ENCODE results near the gene SMIM44. TPM values are rescaled to one million over a fixed set of nuclear protein-coding genes. Genes with fewer than 3 reads are reported as not detected.
A peak's percentile ranks its signal among the peaks of the same experiment; 100 is the strongest.

SMIM44 gene
- total RNA-seq, 1 experiment from 2014 or later, result not detected

DNA sequence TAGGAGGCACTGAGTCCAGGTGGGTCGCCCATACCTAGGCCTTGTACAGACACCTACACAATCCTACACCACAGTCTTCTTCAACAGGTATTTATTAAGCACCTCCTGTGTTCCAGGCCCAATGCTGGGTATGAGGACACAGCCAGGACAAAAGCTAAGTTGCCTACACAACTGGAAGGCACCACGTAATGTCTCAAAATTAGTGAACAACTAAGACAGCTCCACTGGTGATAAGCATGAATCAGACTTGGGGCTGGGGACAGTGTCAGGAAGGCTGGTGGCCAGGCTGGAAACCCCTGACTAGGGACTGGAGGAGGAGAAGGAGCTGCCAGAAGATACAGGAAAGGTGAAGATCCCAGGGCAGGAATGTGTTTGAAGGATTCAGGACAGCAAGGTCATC, 5.3 kb downstream of the SMIM44 start:
- Histone ChIP-seq H2BK12ac (ENCODE audit: insufficient read length, low read depth, low read length) (no peak overlapping the region), H3K79me1 (ENCODE audit: insufficient read depth, low read depth, low read length, poor library complexity, severe bottlenecking) (no peaks in the 10 kb centered on the region), H3K4me2 (ENCODE audit: insufficient read depth, insufficient read length, low read length) (peak overlapping the region; percentile 58), H2BK120ac (ENCODE audit: low read depth, low read length, poor library complexity, severe bottlenecking) (no peak overlapping the region), H3K4me1 (ENCODE audit: insufficient read depth, low read length) (no peaks in the 10 kb centered on the region), H3K79me2 (ENCODE audit: insufficient read depth, low read length) (no peaks in the 10 kb centered on the region), H2BK15ac (ENCODE audit: low read depth, low read length) (no peak overlapping the region), H4K91ac (ENCODE audit: insufficient read length, low read depth, low read length) (no peak overlapping the region), H4K20me1 (ENCODE audit: control insufficient read depth, insufficient read depth, insufficient read length) (no peaks in the 10 kb centered on the region), H4K5ac (ENCODE audit: insufficient read length, low read depth, low read length) (no peak overlapping the region), H3K23me2 (ENCODE audit: insufficient read length, low read depth, low read length, poor library complexity, severe bottlenecking) (peaks cover 4% of the 10 kb centered on the region), H3K9ac (ENCODE audit: extremely low read depth, insufficient read length, low read length) (no peak overlapping the region), H3T11ph (ENCODE audit: low read length) (no peak overlapping the region), H3K14ac (ENCODE audit: insufficient read depth, low read length) (no peak overlapping the region), H3K18ac (ENCODE audit: insufficient read length, low read depth, low read length) (no peak overlapping the region), H2AFZ (ENCODE audit: low read length) (no peak overlapping the region), H2AK5ac (ENCODE audit: insufficient read length, low read length) (no peak overlapping the region), H3K56ac (ENCODE audit: insufficient read length, low read depth, low read length) (no peak overlapping the region), H3K9me3 (ENCODE audit: control insufficient read depth, low read depth, low read length) (no peaks in the 10 kb centered on the region), H3K4ac (ENCODE audit: low read depth, low read length) (no peak overlapping the region), H3K27me3 (ENCODE audit: insufficient read depth, low read length) (no peaks in the 10 kb centered on the region), H4K8ac (replicated peaks; ENCODE audit: insufficient read length, low read depth, low read length) (no peak overlapping the region), H3K23ac (ENCODE audit: insufficient read length, low read depth, low read length) (no peak overlapping the region), H2BK20ac (ENCODE audit: low read depth, low read length, poor library complexity, severe bottlenecking) (no peak overlapping the region), H3K27ac (ENCODE audit: insufficient read length, low read depth, low read length) (no peak overlapping the region), H2BK5ac (ENCODE audit: insufficient read length, low read length) (no peak overlapping the region)
- Mint-ChIP-seq H3K27ac (no peak overlapping the region), H3K27me3 (ENCODE audit: low read depth) (peaks cover 7% of the 10 kb centered on the region), H3K4me1 (peaks cover 8 to 23% of the 10 kb centered on the region in 2 experiments), H3K36me3 (ENCODE audit: insufficient read depth in 1 of 3, low read depth in 3 of 3) (no peaks in the 10 kb centered on the region; a peak in 1 of 7 replicates), H3K4me3 (peak overlapping the region in 1 of 2 experiments; percentile 69; a peak in 2 of 5 replicates), H3K9me3 (0 out of 5 replicates have a peak, but pooled peaks cover 0 to 8% of the 10 kb centered on the region in 2 experiments)
- TF ChIP-seq, protein P1, sequence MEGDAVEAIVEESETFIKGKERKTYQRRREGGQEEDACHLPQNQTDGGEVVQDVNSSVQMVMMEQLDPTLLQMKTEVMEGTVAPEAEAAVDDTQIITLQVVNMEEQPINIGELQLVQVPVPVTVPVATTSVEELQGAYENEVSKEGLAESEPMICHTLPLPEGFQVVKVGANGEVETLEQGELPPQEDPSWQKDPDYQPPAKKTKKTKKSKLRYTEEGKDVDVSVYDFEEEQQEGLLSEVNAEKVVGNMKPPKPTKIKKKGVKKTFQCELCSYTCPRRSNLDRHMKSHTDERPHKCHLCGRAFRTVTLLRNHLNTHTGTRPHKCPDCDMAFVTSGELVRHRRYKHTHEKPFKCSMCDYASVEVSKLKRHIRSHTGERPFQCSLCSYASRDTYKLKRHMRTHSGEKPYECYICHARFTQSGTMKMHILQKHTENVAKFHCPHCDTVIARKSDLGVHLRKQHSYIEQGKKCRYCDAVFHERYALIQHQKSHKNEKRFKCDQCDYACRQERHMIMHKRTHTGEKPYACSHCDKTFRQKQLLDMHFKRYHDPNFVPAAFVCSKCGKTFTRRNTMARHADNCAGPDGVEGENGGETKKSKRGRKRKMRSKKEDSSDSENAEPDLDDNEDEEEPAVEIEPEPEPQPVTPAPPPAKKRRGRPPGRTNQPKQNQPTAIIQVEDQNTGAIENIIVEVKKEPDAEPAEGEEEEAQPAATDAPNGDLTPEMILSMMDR (conservative IDR thresholded peaks at IDR 0.05), result no peak
- WGBS (ENCODE audit: extremely low coverage, insufficient read length, low lambda C conversion rate), result no CpG with 5 or more reads among the region's 2 CpGs
- DNase-seq, result no peak
